ENCODE data around the gene GPR4. TPM values are rescaled to one million over a fixed set of nuclear protein-coding genes. Genes with fewer than 3 reads are reported as not detected.
"Not testable (repeated sequence)": the region's sequence is repeated elsewhere in the genome, so short reads cannot be mapped to it uniquely, and the experiment has no call there.

GPR4 gene
- total RNA-seq, 1 donor from 2014 or later, result 0.20 TPM

GRCh38 chr19:45621976-45622503 lies 20.0 kb upstream of the GPR4 start:
- no peak for DNase-seq

GRCh38 chr19:45621389-45621788 lies 19.4 kb upstream of the GPR4 start:
- DNase-seq, result no peak

GRCh38 chr19:45616704-45617017 lies 14.6 kb upstream of the GPR4 start:
- no peak for DNase-seq

- peak; percentile 45 for DNase-seq
These were observed 14.0 kb upstream of the GPR4 start for GRCh38 chr19:45615795-45616703.

GRCh38 chr19:45615056-45615455 lies 13.0 kb upstream of the GPR4 start:
- not testable (repeated sequence) for DNase-seq

GRCh38 chr19:45613926-45614725 lies 12.1 kb upstream of the GPR4 start:
- DNase-seq, result no peak

- DNase-seq, result no peak
These were observed 6.9 kb upstream of the GPR4 start for GRCh38 chr19:45608948-45609347.

GRCh38 chr19:45607071-45608029 lies 5.3 kb upstream of the GPR4 start:
- peak; percentile 45 for DNase-seq

GRCh38 chr19:45601115-45601514 lies 897 bp downstream of the GPR4 start:
- DNase-seq, result no peak

GRCh38 chr19:45600340-45600885 lies 1.6 kb downstream of the GPR4 start:
- no peak for DNase-seq

GRCh38 chr19:45599286-45599685 lies 2.7 kb downstream of the GPR4 start:
- no peak for DNase-seq

- DNase-seq, result no peak
These were observed 3.6 kb downstream of the GPR4 start for GRCh38 chr19:45598267-45599001.

- no peak for DNase-seq
These were observed 4.4 kb downstream of the GPR4 start for GRCh38 chr19:45597425-45598111.

- DNase-seq, result no peak
These were observed 6.2 kb downstream of the GPR4 start for GRCh38 chr19:45595814-45596213.

GRCh38 chr19:45593520-45593919 lies 8.5 kb downstream of the GPR4 start:
- DNase-seq, result no peak

- DNase-seq, result no peak
These were observed 9.6 kb downstream of the GPR4 start for GRCh38 chr19:45592366-45592765.

- DNase-seq, result no peak
These were observed 10.4 kb downstream of the GPR4 start for GRCh38 chr19:45591638-45592005.

GRCh38 chr19:45591004-45591637 lies 10.9 kb downstream of the GPR4 start:
- DNase-seq, result no peak

GRCh38 chr19:45590300-45591003 lies 11.6 kb downstream of the GPR4 start:
- no peak for DNase-seq

Measured in skin of body (tissue), 2 donors.